Right kidney (tissue), 1 donor: ENCODE results near the gene CHRNA7.
"Not testable (repeated sequence)": the region's sequence is repeated elsewhere in the genome, so short reads cannot be mapped to it uniquely, and the experiment has no call there.

Experiments used
- DNase-seq: peaks from one replicate; pipeline ENCODE4 v3.0.0-alpha.2; 2016

CHRNA7 gene

DNA sequence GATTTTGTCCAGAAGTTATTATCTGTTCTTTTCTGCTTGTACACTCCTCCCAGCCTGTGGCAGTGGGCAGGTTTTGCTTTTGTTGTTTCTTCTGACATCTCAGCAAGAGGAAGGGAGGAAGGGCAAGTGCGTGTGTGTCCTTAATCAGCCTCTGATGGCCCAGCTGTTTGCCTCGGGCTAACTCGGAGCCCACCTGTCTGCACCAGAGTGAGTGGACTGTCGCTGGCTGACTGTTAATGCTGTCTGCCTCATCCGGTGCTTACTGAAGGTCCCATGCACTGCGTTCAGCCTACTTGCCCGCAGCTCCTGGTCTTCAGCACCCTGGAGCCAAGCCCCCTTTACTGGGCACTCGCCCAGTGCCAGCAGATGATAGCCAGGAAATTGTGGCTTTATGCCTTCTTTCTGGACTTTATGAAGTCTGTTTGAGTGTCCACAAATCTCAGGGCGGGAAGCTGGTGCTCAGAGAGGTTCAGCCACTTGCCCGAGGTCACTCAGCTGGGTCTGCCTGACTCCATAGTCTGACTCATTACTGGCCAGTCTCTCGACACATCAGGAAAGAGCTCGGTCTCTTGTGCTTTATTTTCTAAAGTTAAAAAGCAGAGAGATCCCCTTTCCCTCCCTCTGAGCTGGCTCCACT is 89.5 kb downstream of the CHRNA7 start:
- no peak for DNase-seq

DNA sequence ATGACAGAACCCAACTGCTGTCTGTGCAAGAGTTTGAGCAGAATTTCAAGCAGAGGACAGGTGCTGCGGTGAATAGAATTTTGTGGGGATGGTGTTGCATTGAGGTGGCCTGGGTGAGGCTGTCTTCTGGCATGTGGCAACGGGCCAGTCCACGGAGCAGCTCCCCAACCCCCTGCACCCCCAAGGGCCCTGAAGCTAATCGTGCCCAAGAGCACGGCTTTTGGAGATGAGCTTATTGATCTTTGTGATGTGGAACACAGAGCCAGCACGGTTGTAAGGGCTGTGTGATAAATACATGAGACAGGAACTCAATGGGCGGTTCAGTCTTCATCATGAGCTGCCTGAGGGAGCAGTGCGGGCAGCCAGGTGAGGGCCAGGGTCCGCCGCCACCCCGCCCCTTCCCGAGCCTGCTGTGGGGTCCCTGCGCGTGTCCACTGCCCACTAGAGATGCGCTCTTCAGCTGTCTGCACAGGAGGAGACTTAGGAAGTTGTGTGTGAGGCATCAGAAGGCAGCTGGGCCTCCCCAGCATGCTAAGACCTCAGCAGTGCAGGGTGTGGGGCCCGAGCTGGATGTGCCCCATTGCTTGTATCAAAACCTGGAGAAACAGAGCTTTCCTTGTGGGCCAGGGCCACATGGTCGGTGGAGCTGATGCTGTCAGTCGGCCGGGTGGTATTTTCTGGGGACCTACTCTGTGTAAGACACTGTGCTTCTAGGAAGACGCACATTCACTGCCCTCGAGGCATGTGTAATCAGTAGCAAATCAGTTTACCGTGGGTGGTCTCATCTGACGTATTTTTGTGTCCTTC is 90.5 kb downstream of the CHRNA7 start:
- DNase-seq: no peak

DNA sequence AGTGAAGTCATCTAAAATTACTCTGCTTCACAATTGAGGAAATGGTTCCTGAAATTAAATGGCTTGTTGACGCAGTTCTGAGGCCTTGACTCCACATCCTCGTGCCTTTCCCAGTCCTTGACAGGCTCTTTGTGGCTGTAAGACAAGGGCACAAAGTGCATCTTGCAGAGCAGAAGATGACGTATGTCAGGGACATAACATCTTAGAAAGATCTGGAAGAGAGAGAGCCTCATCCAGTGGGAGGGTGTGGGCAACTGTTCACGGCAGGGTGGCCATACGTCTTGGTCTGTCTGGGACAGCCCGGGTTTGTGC is 91.0 kb downstream of the CHRNA7 start:
- DNase-seq: no peak

DNA sequence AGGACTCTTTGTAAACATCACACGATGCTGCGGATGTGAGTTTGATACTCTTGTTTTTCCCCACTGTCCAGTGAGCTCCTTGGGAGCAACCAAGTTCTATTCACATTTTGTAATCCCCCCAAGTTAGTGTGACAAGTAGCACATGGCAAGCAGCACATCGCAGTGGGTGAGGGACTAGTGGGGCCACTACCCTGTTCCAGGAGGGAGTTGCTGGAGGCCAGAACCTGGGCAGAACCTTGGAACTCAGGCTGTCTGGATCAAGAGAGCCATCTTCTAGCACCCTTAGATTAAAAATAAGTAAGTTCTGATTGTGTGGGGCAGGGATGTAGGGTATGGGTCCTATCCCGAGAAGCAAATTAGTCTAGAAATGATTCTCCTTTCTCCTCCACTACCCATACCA is 91.7 kb downstream of the CHRNA7 start:
- DNase-seq: no peak

DNA sequence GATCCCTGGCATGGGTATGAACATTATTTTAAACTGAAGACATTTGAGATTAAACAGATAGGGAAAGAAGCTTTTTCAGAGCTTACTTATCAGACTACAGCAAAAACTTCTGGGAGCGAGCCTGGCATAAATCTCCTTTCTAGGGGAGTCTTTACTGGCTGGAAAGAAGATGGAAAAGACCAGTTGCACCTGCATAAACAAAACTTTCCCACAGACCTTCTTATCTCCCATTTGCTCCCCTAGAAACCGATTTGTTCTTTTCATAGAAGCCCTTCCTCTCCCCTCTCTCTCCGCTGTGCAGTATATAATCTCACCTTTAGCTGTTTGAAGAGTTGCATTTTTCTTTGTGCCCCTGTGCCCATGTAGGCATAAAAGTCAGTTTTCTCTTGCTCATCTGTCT is 93.2 kb downstream of the CHRNA7 start:
- DNase-seq: no peak

DNA sequence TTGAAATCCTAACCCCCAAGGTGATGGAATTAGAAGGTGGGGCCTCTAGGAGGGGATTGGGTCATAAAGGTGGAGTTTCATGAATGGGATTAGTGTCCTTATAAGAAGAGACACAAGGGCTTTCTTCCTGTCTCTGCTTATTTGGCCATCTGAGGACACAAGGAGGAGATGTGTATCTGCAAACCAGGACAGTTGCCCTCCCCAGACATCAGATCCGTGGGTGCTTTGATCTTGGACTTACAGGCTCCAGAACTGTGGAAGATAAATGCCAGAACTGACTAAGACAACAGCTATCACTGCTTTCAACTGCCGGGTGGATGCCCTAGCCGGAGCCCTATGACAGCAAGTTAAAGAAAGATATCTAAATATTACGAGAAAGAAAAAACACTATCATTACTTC is 94.4 kb downstream of the CHRNA7 start:
- no peak for DNase-seq

DNA sequence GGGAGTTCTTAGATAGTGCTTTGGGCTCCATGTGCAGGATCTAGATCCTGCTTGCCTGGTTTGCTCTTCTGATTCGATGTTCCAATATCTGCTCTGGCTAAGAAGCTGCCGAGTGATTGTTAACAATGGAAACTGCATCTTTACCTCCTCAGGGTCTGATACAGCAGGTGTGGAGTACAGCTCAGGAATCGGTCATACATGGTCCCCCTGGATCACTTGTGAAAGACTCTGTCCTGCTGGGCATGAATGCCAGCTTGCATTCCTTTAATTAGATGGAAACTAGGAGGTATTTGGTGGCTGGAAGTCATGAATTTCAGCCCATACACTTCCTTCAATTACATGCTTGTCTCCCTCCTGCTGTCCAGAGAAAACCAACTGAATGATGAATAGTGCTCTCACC is 95.3 kb downstream of the CHRNA7 start:
- no peak for DNase-seq

DNA sequence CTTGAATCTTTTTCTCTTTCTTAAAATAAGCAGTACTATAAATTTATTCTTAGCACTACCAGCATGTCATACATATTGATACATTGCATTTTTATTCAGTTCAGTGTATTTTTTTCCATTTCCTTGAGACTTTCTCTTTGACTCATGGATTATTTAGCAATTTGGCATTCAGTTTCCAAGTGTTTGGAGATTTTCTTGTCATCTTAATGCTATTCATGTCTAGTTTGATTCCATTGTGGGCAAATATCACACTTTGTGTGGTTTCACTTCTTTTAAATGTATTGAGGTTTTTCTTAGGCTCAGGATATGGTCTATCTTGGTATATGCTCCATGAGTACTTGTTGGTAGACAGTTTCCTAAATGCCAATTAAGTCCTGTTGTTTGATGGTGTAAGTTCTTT is 99.5 kb downstream of the CHRNA7 start:
- no peak for DNase-seq

DNA sequence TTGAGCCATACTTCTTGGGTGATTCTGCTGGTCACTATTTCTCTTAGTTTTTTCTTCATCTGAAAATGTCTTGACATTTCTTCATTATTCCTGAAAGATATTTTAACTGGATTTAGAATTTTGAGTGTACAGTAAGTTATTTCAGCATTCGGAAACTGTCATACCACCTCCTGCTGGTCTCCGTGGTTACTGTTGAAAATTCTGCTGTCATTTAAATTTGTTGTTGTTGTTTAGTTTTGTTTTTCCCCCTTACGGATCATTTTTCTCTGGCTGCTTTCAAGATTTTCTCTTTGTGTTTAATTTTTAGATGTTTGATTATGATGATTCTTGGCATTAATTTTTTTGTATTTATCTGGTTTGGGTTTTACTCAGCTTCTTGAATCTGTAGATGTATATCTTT is 100.5 kb downstream of the CHRNA7 start:
- no peak for DNase-seq

DNA sequence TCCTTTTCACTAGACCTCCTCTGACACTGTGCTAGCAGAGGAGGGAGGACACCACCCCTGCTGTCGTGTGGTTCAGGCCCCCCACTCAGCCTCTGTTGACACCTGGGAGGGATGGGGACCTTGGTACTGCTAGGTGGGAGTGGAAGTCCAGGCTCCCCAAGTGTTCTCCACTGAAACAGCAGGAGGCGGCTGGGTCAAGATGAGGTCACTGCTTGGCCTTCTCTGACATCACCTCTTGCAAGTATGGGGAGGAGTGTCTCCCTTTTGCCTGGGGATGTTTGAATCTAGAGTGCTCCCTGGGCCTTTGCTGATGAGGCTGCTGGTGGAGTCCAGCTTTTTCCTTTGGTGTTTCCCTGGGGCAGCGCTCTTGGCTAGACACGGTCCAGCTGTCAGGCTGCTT is 101.5 kb downstream of the CHRNA7 start:
- no peak for DNase-seq

DNA sequence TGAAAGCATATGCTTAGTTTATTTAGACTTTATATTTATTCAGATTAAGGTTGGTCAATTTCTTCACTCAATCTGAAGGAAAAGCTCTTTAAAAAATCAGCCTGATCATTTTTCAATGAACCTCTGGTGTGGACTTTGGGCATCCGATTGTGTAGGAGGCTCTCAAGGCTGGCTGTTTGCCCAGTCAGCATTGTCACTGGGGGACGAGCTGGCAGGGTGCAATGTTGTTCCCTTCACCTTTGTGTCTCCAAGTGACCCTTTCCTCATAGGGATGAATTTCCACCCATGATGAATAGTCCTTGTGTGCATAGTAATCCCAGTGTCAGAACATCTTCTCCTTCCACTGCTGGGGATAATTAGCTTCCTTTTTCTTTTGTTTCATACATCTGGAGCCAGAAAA is 102.5 kb downstream of the CHRNA7 start:
- no peak for DNase-seq

DNA sequence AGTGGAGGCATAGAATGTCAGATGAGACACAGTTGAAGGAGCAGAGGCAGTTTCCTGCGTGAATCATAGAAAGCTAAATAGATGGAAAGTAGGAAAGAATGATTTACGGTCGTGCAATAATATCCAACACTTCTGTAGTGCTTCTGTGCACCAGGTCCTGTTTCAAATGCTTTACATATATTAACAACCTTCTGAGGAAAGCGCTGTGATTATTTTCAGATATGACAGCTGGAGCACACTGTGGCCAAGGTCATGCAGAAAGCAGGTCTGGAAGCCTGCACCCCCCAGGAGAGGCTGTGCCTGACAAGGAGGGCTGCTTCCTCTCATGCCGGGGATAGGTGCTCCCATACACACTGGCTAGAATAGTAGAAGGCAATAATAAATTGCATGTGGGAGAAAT is 104.5 kb downstream of the CHRNA7 start:
- no peak for DNase-seq

DNA sequence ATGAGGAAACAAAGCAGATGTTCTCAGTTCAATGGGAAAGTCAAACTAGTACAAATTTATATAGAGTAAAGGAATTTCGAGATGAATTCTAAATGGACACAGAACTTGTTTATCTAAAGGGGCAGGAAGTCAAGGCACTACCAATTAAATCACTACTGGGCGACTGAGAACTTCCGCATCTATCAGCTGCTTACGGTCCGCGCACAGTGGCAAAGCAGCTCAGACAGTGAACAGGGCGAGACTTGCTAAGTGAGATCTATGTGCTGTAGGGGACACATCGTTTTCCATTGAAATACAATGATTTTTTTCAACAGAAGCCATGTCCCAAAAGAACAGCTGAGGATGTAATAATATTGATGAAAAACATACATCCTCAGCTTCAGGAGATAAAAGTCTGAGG is 105.0 kb downstream of the CHRNA7 start:
- DNase-seq: no peak

DNA sequence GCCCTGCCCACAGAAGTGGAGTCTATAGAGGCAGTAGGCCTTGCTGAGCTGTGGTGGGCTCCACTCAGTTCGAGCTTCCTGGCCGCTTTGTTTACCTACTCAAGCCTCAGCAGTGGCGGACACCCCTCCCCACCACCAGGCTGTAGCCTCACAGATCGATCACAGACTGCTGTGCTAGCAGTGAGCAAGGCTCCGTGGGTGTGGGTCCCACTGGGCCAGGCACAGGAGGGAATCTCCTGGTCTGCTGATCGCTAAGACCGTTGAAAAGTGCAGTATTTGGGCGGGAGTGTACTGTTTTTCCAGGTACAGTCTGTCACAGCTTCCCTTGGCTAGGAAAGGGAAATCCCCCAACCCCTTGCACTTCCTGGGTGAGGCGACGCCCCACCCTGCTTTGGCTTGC is 115.2 kb downstream of the CHRNA7 start:
- DNase-seq: not testable (repeated sequence)

DNA sequence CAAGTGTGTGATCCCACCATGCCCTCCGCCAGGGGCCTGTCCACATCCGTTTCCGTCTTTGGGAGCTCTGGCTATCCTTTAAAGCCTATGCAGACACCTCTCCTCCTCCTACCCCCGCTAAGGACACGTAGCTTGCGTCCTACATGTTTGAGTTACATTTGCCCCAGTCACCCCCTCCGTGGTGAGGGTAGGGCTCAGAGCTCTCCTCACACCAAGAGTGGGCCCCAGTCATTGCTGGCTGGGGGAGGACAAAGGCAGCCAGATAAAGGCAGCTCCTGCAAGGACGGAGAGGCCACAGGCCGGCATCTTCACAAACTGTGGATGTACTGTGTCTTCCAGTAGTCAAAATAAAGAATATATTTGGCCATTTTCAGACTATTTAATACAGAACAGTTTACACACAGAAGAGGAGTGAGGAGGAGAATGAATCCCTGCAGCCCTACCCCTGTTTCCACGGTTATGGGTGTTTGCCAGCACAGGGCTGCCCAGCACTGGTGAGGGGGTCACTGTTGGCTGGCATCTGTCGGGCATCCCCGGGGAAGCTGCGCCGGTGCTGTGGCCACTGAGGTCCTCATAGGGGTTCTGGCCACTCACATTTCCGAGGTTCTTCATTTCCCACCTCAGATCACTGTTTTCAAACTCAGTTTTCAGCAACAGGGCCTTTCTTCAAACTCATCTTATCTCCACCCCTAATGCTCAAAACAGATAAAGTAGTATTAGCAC is 118.7 kb downstream of the CHRNA7 start:
- DNase-seq: no peak

DNA sequence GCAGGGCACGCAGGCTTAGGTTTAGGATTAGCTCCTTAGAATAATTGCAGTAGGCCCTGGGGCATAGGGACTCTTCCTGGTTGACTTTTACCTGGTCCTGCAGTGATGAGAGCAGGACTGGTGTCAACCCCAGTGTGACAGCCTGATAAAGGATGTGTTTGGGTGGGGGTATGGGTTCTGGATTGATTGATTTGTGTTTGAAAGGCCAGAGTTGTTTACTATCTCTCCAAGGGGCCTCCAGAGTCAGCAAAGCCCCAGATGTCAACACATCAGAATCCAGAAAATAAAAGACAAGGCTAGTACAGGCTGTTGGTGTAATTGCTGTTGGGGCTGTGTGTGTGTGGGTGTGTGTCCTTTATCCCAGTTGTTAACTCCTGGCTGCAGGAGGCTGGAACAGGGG is 122.3 kb downstream of the CHRNA7 start:
- no peak for DNase-seq

DNA sequence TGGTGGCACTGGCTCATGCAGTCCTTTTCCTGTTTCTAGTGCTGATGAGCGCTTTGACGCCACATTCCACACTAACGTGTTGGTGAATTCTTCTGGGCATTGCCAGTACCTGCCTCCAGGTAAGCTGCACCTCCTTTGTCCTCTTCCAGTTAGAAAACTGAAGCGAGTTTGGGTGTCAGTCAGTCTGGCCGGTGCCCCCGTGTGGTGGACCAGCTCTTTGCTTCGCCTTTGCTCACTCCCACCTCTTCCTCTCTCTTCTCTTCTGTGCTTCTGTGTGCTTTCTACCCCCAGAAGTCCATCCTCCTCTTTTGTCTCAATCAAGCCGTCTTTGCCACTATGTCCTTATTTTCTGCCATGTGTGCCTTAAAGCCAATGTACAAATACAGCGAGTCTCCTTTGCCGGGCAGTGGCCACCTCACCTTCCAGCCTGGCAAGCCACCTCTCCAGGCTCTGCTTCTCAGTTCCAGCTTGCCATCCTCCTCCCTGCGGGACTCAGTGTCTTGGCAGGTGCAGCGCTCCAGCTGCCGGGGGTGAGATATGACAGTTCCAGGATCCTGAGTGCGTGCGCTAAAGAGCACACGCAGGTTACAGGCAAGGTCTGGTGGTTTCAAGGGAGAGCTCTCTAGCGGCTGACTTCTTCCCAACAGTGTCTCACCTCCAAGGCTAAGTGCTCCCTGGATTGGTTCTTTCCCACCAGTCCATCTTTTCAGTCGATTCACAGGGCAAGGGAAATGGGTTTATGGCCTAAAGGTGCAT is 123.7 kb downstream of the CHRNA7 start:
- not testable (repeated sequence) for DNase-seq

DNA sequence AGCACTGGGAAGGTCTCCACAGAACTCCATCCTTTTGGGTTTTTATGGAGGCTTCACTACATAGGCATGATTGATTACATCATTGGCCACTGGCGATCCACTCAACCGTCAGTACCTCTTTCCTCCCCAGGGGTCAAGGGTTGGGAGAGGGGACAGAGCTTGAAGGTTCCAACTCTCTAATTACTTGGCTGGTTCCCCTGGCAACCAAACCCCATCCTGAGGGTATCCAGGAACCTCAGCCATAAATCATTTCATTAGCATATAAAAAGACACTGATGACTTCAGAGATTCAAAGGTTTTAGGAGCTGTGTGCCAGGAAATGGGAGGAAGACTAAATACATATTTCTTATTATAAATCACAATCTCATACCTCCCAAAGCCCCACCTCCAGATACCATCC is 131.8 kb downstream of the CHRNA7 start:
- not testable (repeated sequence) for DNase-seq

DNA sequence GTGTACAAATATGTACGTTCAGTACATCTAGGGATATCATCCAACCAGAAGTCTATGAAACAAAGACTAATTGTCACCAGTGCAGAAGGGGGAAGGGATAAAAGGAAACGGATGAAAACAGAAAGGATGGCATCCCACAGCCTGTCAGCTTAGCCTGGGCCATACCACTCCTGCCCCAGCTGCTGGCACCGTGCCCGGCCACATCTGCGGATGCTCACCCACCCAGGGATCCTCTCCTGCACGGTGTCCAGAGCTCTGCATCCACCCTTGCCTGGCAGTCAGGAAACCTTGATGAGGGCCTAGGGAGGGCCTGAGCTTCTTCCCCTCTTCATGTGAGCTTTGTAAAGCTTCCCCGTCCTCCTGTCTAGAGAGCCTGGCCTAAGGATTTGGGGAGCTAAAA is 133.8 kb downstream of the CHRNA7 start:
- not testable (repeated sequence) for DNase-seq

DNA sequence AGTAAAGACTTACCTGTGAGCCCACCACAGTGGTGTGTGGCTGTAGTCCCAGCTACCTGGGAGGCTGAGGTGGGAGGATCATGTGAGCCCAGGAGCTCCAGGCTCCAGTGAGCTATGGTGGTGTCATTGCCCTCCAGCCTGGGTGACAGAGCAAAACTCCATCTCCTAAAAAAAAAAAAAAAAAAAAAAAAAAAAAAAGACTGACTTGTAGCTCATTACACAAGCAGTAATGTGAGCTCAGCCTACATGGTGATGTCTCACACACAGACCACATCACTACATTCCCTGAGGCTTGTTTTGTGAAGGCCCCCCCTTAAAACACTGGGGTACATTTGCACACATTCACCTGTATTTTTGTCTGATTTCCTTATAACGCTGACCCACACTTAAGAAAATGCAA is 134.4 kb downstream of the CHRNA7 start:
- not testable (repeated sequence) for DNase-seq

DNA sequence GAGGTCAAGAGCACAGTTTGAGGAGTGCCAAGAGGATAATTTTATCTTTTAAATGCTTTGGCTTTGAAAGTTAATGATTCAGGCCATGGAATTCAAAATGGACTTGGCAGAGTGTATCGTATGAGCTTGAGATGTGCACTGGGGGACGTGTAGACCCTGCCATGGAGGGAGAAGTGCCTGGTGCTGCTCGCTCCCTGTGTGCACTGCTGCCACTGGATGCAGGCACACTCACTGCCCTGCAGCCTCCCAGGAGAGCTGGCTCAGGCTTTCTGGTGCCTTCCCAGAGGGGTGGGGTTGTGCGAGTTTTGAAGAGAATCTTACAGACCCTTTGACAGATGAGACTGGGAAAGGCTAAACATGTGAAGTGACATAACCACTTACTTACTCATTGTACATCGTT is 135.5 kb downstream of the CHRNA7 start:
- not testable (repeated sequence) for DNase-seq

DNA sequence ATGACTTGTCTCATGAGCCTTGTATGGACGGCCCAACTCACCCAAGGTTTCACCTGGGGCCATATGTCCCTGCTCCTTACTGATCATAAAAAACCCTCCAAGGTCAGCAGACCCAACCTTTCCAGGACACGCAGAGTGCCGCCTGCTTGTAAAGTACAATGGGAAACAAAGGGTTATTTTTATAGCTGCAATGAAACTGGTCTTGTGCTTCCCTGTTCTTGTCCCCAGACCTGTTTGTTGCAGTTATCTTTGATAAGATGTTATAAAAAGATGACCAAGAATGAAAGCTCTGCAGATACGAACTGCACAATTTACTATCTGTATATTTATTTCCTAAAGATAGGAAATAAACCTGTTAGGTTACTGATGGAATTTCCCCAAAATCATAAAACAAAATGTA is 136.0 kb downstream of the CHRNA7 start:
- not testable (repeated sequence) for DNase-seq

DNA sequence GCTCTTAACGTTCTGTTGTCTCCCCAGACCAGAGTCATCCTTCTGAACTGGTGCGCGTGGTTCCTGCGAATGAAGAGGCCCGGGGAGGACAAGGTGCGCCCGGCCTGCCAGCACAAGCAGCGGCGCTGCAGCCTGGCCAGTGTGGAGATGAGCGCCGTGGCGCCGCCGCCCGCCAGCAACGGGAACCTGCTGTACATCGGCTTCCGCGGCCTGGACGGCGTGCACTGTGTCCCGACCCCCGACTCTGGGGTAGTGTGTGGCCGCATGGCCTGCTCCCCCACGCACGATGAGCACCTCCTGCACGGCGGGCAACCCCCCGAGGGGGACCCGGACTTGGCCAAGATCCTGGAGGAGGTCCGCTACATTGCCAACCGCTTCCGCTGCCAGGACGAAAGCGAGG is 137.6 kb downstream of the CHRNA7 start:
- DNase-seq: not testable (repeated sequence)
